ENCODE data around the gene GHRH.

The GHRH gene

DNA sequence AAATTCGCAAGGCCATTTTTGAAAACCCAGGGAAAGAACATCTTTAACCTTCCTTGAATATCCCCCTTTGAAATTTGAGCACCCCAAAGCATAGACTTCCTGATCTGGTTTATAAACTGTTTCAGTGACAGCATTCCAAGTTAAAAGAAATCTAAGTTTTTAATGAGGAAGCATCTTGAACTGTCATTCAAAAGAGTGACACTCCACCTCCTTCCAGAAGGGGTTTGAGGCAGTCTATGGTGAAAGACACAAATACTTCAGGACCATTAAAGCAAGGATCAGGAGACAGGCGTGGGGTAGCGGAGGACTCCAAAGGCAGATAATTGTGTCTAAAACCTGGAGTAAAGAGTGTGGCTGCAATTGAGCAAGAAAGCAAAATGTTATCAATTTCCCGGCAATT lies 691 bp downstream of the GHRH start:
- DNase-seq (ENCODE audit: low read depth in 2 of 2), result no peak

DNA sequence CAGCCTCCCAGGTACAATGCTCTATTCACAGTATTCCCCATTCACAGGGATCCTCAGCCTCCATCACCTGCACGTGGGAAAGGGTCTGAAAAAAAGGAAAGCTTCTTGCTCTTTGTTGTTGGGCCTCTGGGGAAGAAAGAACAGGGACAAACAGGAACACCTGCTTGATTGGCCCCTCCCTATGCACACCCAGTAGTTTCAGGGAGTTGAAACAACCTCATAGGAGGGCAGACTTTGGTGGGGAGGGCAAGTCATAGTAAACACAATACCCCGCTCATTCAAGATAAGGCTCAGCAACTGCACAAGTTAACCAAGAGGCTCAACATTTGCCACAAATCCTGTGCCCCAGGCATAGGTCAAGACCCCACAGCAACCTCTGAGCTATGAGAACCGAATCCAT lies 1.7 kb downstream of the GHRH start:
- DNase-seq (ENCODE audit: low read depth in 2 of 2), result no peak

DNA sequence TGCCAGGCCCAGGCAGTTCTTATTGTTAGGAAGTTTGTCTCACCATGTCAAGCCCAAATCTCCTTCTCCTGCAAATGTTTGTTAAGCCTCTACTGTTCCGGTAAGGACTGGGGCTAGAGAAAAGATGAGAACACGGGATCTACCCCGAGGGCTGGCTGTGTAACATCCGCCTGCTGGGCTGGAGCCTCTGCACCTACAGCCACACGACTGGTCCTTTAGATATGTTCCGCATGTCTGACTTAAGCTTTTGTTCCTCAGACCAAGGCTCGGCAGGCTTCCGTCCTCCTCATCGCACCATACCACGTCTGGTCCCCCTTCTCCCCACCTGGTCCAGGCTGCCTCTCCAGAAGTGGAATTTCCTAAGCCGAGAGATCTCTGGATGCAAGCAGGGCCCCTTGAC lies 2.6 kb downstream of the GHRH start:
- DNase-seq (ENCODE audit: low read depth in 2 of 2), result no peak

DNA sequence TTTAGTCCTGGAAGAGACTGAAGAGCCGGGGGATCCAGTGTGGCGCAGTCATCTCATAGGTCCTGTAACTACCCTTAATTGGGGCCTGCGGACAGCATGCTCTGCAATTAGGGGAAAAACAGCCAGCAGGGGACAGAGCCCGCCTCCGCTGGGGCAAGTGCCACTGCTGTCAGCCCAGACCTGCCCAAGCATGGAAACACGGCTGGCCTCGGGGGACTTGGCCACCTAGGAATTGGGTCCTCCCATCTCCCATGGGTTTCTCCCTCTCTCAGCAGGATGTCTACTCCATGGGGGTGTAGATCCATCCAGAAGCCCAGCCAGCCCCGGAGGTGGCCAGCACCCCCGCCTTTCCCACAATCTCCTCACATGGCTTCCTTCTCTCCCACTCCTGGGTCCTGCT lies 3.6 kb downstream of the GHRH start:
- DNase-seq (ENCODE audit: low read depth in 2 of 2), result no peak

DNA sequence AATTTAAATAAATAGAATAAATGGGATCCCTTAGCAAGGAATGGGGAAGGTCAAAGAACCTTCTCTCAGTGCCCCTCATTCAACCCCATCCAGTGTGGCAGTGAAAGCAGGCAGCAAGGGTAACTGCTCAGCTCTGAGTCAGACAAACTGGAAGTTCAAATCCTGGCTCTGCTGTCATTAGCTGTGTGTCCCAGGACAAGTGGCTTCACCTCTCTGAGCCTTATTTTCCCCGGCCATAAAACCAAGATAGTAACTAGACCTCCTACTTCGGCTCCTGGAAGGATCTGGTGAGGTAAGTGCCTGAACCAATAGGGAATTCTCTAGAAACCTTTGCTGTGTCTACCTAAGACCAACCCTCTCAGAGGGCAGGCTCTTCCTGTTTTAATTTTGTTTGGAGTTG lies 4.1 kb downstream of the GHRH start:
- DNase-seq (ENCODE audit: low read depth in 2 of 2), result no peak

DNA sequence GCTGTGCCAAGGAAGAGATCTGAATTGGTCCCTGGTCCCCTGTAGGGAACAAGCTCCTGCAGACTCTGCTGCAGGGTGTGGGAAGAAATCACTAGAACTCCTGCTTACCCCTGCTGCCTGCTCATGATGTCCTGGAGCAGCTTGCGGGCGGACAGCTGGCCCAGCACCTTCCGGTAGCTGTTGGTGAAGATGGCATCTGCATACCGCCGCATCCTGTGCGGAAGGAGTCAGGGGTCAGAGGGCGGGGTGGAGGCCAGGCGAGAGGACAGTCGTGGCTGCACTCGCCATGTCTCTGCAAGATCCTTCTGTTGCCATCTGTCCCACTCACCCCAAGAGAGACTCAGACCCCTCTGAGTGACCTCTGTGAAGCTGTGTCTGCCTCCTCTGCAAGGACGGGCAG lies 5.3 kb downstream of the GHRH start:
- DNase-seq (ENCODE audit: low read depth in 2 of 2), result no peak

DNA sequence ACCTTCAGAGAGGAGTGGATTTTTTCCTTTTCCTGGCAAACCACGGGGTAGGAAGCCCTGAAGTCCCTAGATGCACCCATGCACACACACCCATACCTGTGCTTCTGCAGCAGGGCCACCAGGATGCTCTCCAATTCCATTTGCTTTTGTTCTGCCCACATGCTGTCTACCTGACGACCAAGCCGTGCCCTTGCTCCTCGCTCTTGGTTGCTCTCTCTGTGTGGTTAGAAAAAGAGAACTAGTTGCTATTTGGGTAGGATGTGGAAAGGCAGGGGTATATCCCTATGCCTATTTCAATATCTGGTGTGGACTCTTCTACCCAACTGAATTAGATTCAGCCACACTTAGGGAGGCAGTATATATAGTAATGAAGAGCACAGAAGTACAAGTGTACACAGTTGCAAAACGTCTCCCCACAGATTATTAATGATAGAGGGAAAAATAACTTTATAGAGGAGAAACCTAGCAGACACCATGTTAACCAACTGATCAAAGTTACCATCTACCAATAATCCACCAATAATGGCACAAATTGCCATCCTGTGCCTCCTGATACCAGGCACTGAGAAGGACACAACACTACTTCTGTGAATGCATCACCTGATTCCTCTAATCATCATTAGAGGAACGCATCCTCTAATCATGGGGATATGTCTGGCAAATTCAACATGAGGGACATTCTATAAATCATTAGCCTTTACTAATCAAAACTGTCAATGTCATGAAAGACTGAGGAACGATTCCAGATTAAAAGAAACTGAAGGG lies 7.3 kb downstream of the GHRH start:
- no peak for DNase-seq (ENCODE audit: low read depth in 2 of 2)

DNA sequence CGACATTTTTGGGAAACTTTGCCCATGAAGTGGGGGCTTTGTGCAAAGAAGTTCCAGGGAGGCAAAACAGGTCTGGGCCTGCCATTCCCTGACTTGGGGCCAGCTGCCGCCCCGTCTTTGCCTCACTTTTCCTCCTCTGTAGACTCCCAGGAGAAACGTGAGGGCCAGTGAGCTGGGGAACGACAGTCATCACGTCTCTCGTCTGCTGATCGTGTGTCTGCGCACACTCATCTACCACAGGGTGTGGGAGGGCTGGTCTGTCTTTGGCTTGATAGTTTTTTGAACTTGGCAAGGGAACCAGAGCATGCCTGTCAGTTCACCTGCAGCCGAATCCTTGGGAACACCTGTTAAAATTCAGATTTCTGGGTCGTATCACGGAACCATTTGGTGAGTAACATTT lies 8.5 kb downstream of the GHRH start:
- no peak for DNase-seq (ENCODE audit: low read depth in 2 of 2)

DNA sequence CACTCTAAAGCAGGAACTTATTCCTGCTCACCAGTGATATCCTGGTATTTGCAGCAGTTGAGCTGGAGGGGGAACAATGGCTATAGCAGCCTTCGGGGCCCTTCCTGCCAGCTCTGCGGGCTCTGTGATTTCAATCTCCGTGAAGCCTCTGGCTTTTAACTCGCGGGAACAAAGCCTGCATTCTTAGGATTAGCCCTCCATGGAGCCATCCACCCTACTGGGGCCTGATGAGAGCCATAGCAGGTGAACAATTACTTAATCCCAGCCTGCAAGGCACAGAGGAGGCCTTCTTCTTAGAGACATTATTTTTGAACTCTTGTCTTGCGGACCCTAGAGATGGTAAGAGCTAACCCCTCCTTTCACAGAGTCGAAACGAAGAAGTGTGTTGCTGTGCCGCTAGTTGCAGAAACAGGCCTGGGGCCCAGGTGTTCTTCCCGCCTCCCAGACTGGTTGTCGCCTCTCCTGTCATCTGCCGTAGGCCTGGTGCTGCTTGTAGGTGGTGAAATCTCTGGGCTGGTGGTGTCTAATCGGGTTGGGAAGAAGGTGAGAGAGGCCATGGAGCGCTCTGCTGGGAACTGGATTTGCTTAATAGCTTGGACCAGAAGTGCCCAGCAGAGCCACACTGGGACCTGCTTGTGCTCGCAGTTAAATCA lies 9.7 kb downstream of the GHRH start:
- DNase-seq (ENCODE audit: low read depth in 2 of 2), result no peak

DNA sequence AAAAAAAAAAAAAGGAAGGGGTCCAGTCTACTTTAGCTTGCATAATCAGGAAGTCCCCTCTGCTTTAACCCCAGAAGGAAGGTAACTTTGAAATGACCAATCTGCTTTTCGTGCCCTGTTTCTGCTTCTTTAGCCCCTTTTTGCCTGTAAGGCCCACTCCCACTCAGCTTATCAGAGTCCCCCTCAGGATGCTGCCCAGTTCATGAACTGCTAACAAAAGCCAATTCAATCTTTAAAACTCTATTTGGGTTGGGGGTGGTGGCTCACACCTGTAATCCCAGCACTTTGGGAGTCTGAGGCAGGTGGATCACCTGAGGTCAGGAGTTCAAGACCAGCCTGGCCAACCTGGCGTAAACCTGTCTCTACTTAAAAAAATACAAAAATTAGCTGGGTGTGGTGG lies 12.3 kb downstream of the GHRH start:
- DNase-seq (ENCODE audit: low read depth in 2 of 2), result no peak

DNA sequence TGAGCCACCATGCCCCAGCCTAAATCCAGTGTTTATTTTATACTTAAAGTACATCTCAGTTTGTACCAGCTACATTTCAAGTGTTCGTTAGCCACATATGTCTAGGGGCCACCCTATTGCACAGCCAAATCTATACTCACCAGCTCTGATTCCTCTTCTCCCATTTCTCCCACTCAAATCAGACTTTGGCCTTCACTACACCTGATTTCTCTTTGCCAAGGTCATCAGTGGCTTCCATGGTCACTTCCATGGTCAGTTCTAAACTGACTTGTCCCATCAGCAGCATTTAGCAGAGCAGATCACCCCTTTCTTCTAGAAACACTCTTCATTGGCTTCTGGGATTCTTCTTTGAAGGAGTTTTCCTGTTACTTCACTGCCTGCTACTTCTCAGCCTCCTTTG lies 14.1 kb downstream of the GHRH start:
- DNase-seq (ENCODE audit: low read depth in 2 of 2), result no peak

DNA sequence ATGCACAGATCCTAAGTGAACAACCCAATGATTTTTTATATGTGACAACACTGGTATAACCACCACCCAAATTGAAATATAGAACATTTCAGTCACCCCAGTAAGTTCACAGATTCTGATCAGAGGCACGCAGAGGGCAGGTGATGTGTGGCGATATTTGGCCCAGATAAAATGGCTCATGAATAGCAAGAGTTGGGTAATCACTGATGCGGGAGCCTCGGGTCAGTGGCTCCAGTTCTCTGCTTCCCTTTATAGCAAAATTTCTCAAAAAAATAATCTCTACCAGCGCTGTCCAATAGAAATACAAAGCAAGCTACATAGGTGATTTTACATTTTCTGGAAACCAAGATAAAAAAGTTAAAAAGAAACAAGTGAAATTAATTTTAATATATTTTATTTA lies 14.9 kb downstream of the GHRH start:
- no peak for DNase-seq (ENCODE audit: low read depth in 2 of 2)

DNA sequence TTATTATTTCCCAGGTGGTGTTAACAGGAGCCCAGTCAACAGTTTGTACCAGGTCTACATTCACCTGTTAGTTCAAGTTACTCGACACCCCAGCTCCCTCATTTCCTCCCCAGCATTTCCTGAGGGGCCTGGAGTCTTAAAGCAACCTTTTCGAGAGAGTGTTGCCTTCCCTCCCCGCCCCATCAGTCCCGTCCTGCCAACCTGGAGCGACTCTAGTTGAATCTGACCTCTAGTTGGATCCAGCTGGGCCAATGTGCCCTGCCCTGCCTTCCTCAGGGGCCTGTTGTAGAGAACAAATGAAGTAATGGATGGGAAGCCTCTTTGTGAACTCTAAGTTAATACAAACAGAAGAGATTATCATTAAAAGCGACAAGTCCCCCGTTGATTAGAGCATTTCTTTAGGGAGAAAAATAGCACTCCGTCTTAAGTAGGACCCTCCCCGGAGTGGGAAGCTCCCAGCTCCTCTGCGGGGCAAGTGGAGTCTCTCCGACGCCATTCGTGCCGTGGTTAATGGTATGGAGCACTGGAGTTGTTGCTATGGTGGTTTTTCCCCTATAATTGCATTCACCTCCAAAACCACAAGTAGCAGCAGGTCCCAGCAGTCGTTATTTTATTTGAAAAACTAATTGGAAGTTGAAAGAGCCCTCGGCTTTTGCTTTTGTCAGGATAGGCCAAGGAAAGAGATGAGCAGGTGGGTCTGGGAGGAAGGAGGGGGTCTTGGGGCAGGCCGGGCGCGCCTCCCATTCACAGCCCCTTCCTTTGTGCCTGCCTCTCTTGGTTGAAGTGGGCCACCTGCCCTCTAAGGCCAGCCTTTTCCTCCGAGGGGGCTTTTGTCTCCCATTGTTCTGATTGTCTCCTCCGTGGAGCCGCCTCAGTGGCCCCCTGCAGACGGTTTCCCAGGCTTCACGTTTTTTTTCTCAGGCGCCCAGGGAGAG lies 16.1 kb downstream of the GHRH start:
- no peak for DNase-seq (ENCODE audit: low read depth in 2 of 2)

DNA sequence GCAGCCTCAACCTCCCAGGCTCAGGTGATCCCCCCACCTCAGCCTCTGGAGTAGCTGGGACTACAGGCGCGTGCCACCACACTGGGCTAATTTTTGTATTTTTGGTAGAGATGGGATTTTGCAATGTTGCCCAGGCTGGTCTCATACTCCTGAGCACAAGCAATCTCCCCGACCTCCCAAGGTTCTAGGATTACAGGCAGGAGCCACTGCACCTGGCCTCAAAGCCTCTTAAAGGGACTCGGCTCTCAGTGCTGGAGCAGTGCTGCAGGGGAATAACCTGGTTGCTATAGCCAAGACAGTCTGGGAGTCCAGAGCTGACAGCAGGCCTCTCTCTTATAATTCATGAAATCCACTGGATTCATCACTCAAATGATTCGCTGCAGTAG lies 17.0 kb downstream of the GHRH start:
- no peak for DNase-seq (ENCODE audit: low read depth in 2 of 2)

DNA sequence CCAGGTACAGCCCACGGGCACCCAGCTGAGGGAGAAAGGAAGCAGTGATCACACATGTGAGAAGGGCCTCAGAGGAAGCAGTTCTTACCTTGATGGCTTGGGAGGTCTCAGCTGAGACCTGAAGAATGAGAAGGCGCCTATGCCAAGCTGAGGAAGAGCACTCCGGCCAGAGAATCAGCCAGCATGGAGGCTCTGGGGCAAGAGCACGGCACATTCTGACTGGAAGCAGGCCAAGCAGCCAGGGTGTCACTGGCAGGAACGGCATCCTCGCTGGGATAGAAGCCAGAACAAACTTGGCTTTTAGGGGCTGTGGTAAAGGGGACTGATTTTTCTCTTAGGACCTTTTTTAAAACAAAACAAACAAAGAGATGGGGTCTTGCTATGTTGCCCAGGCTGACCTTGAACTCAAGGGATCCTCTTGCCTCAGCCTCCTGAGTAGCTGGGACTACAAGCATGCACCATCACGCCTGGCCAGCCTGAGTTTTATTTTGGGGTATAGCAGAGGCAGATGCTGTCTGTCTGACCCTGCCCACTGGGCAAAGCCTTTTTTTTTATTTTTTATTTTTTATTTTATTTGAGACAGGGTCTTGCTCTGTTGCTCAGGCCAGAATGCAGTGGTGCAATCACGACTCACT lies 17.6 kb downstream of the GHRH start:
- no peak for DNase-seq (ENCODE audit: low read depth in 2 of 2)

DNA sequence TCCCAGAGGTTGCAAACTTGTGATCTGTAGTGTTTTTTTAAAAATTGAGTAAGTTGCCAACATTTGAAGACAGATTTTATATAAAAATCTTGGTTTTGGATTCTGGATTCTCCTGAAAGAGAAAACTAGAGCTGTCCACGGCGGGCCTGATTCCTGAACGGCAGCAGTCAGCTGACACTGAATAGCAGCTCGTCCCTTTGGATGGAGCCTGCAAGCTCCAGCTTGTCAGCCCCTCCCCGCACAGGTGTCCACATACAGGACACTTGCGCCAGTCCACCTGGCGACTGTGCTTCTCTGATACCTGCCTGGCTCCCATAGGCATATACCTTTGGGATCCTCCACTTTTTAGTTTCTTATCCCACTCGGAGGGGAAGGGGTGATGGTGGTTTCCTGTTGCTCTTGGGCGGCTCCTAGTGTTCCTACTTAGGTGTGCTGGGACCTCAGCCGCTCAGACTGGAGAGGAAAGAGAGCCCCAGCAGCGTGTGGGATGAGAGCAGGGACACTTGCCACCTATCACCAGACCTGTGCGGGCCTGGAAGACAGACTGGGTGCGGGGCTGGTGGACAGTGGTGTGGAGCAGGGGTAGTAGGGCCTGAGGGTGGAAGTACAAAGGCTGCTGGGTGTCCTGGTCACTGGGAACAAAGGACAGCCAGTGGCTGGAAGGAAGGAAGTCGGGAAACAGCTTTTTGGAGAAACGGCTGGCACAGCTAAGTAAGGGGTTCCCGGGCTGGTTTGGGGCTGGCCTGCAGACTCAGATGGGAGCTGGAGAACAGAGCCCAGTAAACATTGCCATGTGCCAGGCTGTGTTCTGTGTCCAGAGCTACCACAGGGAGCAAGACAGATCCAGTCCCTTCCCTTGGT lies 18.3 kb downstream of the GHRH start:
- no peak for DNase-seq (ENCODE audit: low read depth in 2 of 2)

DNA sequence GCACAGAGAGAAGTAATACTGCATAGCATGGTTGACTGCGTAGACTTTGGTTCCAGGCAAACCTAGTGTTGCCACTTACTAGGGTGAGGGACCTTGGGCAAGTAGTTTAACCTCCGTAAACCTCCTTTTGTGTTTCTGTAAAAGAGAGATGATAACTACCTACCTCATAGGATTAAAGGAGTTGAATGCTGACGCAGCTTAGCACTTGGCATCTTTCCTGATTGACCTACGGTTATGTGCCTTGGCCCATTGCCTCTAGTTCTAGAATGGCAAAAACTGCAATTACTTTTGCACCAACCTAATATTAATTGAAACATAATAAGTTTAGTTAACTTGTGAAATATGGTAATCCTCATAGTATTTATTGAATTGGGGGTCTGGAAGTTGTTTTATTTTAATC lies 19.1 kb downstream of the GHRH start:
- no peak for DNase-seq (ENCODE audit: low read depth in 2 of 2)

DNA sequence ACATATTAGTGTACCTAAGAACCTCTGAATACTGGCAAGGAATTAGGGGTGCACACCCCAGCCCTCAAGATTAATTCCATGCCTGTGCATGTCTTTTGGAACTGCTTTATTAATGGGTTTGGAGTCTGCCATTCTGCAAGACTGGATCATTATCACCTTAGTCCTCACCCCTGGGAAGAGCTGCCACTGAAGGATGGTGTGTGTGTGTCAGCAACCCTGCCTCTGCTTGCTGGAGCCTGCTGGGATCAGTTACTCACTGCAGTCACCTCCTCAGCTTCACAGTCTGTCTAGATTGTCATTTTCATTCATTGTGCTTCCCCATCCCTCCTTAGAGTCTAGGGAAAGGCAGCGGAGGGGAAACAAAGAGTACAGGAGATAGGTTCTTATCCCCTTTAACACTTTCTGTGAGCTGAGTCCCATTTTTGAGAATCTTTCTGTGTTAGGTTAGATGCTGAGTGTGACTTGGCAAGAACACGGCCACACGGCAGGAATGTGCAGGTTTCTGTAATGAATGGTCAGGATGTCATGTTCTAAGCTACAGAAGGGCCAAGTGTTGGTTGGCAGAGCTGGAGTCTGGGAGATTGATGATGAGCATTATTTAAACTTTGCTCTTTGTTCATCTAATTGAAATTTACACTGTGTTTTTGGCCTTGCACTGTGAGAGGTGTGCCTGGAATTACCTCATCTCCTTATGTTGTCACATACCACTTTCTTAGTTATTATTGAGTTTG lies 21.1 kb downstream of the GHRH start:
- no peak for DNase-seq (ENCODE audit: low read depth in 2 of 2)

DNA sequence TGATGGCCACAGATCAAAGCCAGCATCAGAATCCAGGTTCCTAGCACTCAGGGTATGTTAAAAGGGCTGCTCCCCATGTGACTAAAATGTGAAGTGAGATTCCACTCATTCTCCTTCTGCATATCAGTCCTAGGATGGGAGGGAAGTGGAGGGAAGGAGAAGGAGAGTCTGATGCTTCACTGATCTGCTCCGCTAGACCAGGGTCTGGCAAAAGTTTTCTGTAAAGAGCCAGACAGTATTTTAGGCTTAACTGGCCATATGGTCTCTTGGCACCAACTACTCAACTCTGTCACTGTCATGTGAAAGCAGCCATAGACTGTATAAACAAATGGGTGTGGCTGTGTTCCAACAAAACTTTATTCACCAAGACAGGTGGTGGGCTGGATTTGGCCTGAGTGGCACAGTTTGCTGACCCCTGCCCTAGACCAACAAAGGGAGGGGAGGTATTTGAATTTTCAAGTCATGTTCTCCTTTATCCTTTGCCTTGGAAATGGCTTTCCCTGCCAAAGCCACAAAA lies 22.6 kb downstream of the GHRH start:
- no peak for DNase-seq (ENCODE audit: low read depth in 2 of 2)

DNA sequence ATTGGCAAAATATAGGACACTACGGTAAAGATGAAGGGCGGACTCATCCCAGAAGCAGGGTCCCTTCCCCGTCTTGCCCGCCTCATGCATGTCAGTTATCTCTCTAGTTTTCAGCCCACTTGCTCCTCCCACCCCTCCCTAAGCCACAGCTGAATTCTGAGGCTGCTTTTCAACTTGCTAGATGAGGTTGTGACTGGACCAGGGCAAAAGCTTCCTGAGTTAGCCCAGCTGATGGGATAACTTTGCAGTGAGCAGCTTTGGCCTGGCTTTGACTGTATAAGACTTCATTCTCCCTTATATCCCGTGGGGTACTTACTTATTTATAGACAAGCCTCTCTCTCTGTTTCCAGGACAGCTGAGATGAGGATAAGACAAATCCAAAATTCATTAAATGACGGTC lies 23.2 kb downstream of the GHRH start:
- DNase-seq (ENCODE audit: low read depth in 2 of 2), result no peak
